Panc1 (cell line): ENCODE results near the gene ALPP. TPM values are rescaled to one million over a fixed set of nuclear protein-coding genes. Genes with fewer than 3 reads are reported as not detected.
"Not testable (repeated sequence)": the region's sequence is repeated elsewhere in the genome, so short reads cannot be mapped to it uniquely, and the experiment has no call there.

Experiments
- ATAC-seq: fragments of 200-7000 bp; cut with Tn5 transposase; 2 replicates; pipeline ENCODE4 v1.9.1; 2020; ENCODE audit warnings: mild to moderate bottlenecking, moderate library complexity
- BruUV-seq: library from RNA; stranded (reverse); fragments of 400-500 nt; replicated peaks from 2 replicates; lab custom pipeline; 2021; lab: Mats Ljungman, UMichigan
- CTCF ChIA-PET: fragments of 300-600 bp; sonication (Branson Sonifier 250); formaldehyde crosslinking; loops from one replicate; lab custom pipeline; 2022; ENCODE audit warnings: antibody characterized with exemption; lab: Charles Lee
- POLR2A ChIA-PET: fragments of 300-600 bp; sonication (Branson Sonifier 250); formaldehyde crosslinking; loops from one replicate; lab custom pipeline; 2022; ENCODE audit warnings: antibody characterized with exemption; lab: Charles Lee
- DNase-seq: peaks from one replicate; pipeline ENCODE4 v3.0.0-alpha.2; 2010; ENCODE audit warnings: low read depth, low spot score
- H3K27ac ChIP-seq: 2 replicates; pipeline ENCODE4 v1.5.1; 2011; ENCODE audit warnings: mild to moderate bottlenecking, low read length, inconsistent platforms
- H3K27me3 ChIP-seq: fragments of 200-500 bp; sonication (Bioruptor generic); 2 replicates; pipeline ENCODE4 v1.6.0; 2014; ENCODE audit warnings: low read length, inconsistent platforms; ENCODE audit not compliant: control insufficient read depth, insufficient read depth
- H3K36me3 ChIP-seq: fragments of 200-500 bp; sonication (Bioruptor generic); 2 replicates; pipeline ENCODE4 v1.5.1; 2014; ENCODE audit warnings: inconsistent platforms, mild to moderate bottlenecking, low read length, moderate library complexity; ENCODE audit not compliant: control insufficient read depth, insufficient read depth
- H3K4me1 ChIP-seq: 2 replicates; pipeline ENCODE4 v1.5.1; 2011; ENCODE audit warnings: inconsistent platforms, mild to moderate bottlenecking, low read length, moderate library complexity; ENCODE audit not compliant: control insufficient read depth, insufficient read depth
- H3K4me3 ChIP-seq, 2 experiments: 2 replicates each; pipeline ENCODE4 v1.5.1; 2011 to 2012; ENCODE audit warnings: low read depth in 2 of 2, low read length in 2 of 2, mild to moderate bottlenecking in 2 of 2, inconsistent platforms in 1 of 2, moderate library complexity in 1 of 2
- H3K9me3 ChIP-seq: fragments of 200-500 bp; sonication (Bioruptor generic); 2 replicates; pipeline ENCODE4 v1.5.1; 2014; ENCODE audit warnings: low read depth, mild to moderate bottlenecking, inconsistent platforms, low read length, moderate library complexity; ENCODE audit not compliant: control insufficient read depth, insufficient read depth
- POLR2AphosphoS5 ChIP-seq: IDR thresholded peaks from 2 replicates; pipeline ENCODE4 v1.6.1; 2012; ENCODE audit warnings: mild to moderate bottlenecking, low read depth, low read length, moderate library complexity
- SIN3A ChIP-seq: IDR thresholded peaks from 2 replicates; pipeline ENCODE4 v1.6.1; 2012; ENCODE audit warnings: low read depth, mild to moderate bottlenecking, low read length, moderate library complexity, borderline replicate concordance; ENCODE audit not compliant: insufficient read depth
- TCF7L2 ChIP-seq: IDR thresholded peaks from 2 replicates; pipeline ENCODE4 v1.6.1; 2011; ENCODE audit warnings: mild to moderate bottlenecking, low read depth, low read length, inconsistent platforms
- in situ Hi-C: cut with HindIII; loops from 2 replicates; pipeline ENCODE4 v1.10.0; 2016; ENCODE audit warnings: low sequenced_read_pairs, low pct_unique_long_range_greater_than_20kb
- intact Hi-C: fragments of 100-400 bp; cut with micrococcal nuclease; formaldehyde crosslinking; loops from one replicate; pipeline ENCODE4 v1.10.0; 2022; ENCODE audit not compliant: unreplicated experiment
- total RNA-seq: library from RNA; stranded (reverse); gene quantifications from one replicate; pipeline ENCODE4 v1.2.1, GENCODE V29; 2021; ENCODE audit not compliant: unreplicated experiment
- TF ChIP-seq, protein P1 (sequence below), 2 experiments: IDR thresholded peaks; 2 replicates each; pipeline ENCODE4 v1.6.1; 2011 to 2012; ENCODE audit warnings: low read depth in 2 of 2, control low read depth in 1 of 2, low read length in 1 of 2, mild to moderate bottlenecking in 1 of 2, moderate library complexity in 1 of 2; ENCODE audit not compliant: insufficient read depth in 1 of 2
- TF ChIP-seq, protein P2 (sequence below): fragments of 450-650 bp; IDR thresholded peaks from 2 replicates; pipeline ENCODE4 v1.5.1; 2017; ENCODE audit warnings: mild to moderate bottlenecking

Gene ALPP
- total RNA-seq, 1 experiment from 2014 or later = 7.3 TPM

DNA sequence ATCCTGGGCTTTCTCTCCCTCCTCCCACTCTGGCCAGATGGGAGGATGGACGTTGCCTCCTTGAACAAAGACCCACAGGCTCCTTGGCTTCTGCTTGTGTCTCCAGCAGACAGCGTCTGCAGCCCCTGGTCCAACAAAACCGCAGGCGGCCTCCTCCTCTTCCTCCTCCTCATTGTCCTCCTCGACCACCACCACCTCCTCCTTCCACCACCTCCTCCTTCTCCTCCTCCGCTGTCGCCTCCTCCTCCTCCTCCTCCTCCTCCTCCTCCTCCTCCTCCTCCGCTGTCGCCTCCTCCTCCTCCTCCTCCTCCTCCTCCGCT lies 45.7 kb upstream of the ALPP start:
- intact Hi-C loops = no loop called here
- in situ Hi-C loops = no loop called here
- DNase-seq (no peak), ATAC-seq (0 out of 2 replicates have a peak, but pooled peaks have one; percentile 1)
- no peak overlapping the region for H3K4me3 ChIP-seq
- peaks cover 7% of the 10 kb centered on the region for H3K4me1 ChIP-seq
- no TSS peak for BruUV-seq
- no peaks in the 10 kb centered on the region for H3K36me3 ChIP-seq
- no peaks in the 10 kb centered on the region for H3K9me3 ChIP-seq
- no peak overlapping the region for H3K27ac ChIP-seq
- H3K27me3 ChIP-seq = no peaks in the 10 kb centered on the region
- POLR2A ChIA-PET = no interaction called here
- TF ChIP-seq TCF7L2 (no peak), SIN3A (no peak), POLR2AphosphoS5 (no peak)
- TF ChIP-seq, protein P1, sequence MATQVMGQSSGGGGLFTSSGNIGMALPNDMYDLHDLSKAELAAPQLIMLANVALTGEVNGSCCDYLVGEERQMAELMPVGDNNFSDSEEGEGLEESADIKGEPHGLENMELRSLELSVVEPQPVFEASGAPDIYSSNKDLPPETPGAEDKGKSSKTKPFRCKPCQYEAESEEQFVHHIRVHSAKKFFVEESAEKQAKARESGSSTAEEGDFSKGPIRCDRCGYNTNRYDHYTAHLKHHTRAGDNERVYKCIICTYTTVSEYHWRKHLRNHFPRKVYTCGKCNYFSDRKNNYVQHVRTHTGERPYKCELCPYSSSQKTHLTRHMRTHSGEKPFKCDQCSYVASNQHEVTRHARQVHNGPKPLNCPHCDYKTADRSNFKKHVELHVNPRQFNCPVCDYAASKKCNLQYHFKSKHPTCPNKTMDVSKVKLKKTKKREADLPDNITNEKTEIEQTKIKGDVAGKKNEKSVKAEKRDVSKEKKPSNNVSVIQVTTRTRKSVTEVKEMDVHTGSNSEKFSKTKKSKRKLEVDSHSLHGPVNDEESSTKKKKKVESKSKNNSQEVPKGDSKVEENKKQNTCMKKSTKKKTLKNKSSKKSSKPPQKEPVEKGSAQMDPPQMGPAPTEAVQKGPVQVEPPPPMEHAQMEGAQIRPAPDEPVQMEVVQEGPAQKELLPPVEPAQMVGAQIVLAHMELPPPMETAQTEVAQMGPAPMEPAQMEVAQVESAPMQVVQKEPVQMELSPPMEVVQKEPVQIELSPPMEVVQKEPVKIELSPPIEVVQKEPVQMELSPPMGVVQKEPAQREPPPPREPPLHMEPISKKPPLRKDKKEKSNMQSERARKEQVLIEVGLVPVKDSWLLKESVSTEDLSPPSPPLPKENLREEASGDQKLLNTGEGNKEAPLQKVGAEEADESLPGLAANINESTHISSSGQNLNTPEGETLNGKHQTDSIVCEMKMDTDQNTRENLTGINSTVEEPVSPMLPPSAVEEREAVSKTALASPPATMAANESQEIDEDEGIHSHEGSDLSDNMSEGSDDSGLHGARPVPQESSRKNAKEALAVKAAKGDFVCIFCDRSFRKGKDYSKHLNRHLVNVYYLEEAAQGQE (IDR thresholded peaks at IDR 0.05; ENCODE audit: insufficient read depth in 1 of 2, low read depth in 2 of 2, low read length in 1 of 2) = no peak
- TF ChIP-seq, protein P2, sequence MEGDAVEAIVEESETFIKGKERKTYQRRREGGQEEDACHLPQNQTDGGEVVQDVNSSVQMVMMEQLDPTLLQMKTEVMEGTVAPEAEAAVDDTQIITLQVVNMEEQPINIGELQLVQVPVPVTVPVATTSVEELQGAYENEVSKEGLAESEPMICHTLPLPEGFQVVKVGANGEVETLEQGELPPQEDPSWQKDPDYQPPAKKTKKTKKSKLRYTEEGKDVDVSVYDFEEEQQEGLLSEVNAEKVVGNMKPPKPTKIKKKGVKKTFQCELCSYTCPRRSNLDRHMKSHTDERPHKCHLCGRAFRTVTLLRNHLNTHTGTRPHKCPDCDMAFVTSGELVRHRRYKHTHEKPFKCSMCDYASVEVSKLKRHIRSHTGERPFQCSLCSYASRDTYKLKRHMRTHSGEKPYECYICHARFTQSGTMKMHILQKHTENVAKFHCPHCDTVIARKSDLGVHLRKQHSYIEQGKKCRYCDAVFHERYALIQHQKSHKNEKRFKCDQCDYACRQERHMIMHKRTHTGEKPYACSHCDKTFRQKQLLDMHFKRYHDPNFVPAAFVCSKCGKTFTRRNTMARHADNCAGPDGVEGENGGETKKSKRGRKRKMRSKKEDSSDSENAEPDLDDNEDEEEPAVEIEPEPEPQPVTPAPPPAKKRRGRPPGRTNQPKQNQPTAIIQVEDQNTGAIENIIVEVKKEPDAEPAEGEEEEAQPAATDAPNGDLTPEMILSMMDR = no peak
- CTCF ChIA-PET = interaction anchor here (0.5 kb wide), 1 partner anchor 104 kb away, joined by 8 read pairs; no protein-coding TSS in a partner anchor

DNA sequence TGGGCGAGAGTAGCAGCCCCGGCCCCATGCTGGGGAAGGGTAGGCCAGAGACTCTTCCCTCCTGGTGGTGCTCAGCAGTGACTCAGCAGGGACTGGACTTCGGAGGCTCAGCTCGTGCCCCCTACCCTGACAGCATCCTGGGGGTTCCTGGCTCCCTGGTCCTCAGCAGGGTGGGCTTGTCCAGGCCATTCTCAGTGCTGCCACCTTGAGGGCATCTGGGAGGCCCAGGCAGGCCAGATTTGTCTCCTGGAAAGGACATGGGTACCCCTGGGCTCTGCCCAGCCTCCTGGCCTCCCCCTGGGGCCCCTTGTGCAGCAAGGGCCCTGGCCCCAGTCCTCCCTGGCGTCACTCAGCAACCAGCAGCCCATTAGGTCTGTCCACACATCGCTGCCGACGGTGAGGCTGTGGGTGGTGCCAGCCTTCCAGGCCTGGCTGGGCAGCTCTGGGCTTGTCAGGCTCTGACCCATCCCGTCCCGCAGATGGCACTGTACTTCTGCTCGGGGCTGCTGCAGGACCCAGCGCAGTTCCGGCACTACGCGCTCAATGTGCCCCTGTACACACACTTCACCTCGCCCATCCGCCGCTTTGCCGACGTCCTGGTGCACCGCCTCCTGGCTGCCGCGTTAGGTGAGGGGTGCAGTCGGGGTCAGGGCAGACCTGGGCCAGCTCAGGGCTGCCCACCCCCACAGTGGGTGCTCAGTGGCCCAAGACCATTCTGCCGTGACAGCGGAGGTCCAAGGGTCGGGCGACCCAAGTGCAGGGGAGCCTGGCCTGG lies 45.0 kb upstream of the ALPP start:
- BruUV-seq = no TSS peak
- Histone ChIP-seq H3K27me3 (no peaks in the 10 kb centered on the region), H3K27ac (no peak overlapping the region), H3K36me3 (no peaks in the 10 kb centered on the region), H3K4me3 (no peak overlapping the region), H3K4me1 (peaks cover 7% of the 10 kb centered on the region), H3K9me3 (no peaks in the 10 kb centered on the region)
- DNase-seq (no peak), ATAC-seq (no peak)
- POLR2A ChIA-PET = no interaction called here
- no peak for TF ChIP-seq TCF7L2
- TF ChIP-seq, protein P2 = peak; percentile 84
- TF ChIP-seq, protein P1 (IDR thresholded peaks at IDR 0.05; ENCODE audit: insufficient read depth in 1 of 2, low read depth in 2 of 2, low read length in 1 of 2) = no peak
- intact Hi-C loops = no loop called here
- in situ Hi-C loops = no loop called here
- CTCF ChIA-PET = interaction anchor here (0.5 kb wide), 1 partner anchor 103 kb away, joined by 8 read pairs; no protein-coding TSS in a partner anchor

DNA sequence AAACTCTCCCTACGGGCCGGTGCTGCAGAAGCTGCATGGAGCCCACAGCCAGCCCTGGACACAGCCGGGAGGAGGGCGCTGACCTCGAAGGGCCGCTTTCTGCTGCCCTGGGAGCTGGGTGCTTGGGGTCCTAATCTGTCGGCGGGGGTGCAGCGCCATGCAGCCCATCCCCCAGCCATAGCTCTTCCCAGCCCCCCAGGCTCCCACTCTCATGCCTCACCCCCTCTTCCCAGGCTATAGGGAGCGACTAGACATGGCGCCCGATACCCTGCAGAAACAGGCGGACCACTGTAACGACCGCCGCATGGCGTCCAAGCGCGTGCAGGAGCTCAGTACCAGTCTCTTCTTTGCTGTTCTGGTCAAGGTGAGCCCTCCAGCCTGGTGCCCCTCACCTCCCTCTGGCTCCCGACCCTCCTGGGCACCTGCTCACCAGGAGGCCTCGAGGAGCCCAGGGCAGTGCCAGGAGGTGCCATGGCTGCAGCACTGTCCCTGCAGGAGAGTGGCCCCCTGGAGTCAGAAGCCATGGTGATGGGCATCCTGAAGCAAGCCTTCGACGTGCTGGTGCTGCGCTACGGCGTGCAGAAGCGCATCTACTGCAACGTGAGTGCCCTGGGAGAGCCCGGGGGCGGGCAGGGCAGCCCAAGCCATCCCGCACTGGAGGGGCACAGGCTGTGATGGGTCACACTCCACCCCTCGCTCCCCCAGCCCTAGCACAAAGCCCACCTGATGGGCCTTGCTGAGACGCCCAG lies 44.2 kb upstream of the ALPP start:
- H3K4me3 ChIP-seq, DNase-seq, BruUV-seq, H3K4me1 ChIP-seq, H3K9me3 ChIP-seq, H3K27me3 ChIP-seq, H3K27ac ChIP-seq, ATAC-seq, H3K36me3 ChIP-seq, intact Hi-C loops, CTCF ChIA-PET, in situ Hi-C loops, POLR2A ChIA-PET: not testable (repeated sequence)
